ENCODE data around the gene SPX. TPM values are rescaled to one million over a fixed set of nuclear protein-coding genes. Genes with fewer than 3 reads are reported as not detected.

SPX gene
- total RNA-seq, 1 donor from 2014 or later = 9.4 TPM

DNA sequence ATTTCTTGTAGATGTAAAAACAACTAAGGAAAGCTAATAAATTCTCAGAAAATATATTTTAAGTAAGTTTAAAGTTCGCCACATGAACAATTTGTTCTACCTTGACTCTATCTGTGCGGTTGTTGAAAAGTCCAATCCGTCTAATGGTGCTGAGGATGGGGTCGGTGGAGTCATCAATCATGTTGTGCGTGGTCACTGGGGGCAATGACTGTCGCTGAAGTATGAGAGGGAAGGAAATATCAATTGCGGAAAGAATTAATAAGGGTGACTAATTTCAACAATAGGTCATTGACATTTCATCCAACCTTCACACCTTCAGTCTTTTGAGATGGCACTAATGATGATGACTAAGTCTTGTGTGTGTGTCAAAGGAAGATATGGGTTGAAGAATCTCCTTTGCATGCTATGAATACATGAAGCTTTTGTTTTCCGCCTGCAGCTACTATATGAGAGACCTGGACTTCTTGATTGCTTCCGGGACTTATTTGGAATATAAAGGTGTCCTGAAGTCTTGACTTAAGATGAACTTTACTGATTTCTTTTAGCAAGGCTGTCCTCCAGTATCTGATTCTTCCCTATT lies 32.1 kb downstream of the SPX start:
- TF ChIP-seq, protein P1, sequence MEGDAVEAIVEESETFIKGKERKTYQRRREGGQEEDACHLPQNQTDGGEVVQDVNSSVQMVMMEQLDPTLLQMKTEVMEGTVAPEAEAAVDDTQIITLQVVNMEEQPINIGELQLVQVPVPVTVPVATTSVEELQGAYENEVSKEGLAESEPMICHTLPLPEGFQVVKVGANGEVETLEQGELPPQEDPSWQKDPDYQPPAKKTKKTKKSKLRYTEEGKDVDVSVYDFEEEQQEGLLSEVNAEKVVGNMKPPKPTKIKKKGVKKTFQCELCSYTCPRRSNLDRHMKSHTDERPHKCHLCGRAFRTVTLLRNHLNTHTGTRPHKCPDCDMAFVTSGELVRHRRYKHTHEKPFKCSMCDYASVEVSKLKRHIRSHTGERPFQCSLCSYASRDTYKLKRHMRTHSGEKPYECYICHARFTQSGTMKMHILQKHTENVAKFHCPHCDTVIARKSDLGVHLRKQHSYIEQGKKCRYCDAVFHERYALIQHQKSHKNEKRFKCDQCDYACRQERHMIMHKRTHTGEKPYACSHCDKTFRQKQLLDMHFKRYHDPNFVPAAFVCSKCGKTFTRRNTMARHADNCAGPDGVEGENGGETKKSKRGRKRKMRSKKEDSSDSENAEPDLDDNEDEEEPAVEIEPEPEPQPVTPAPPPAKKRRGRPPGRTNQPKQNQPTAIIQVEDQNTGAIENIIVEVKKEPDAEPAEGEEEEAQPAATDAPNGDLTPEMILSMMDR (IDR thresholded peaks at IDR 0.05; ENCODE audit: insufficient read depth, low read length, poor library complexity, severe bottlenecking) = no peak
- H3K27me3 ChIP-seq (ENCODE audit: control insufficient read depth, insufficient read depth, low read length) = no peaks in the 10 kb centered on the region
- H3K36me3 ChIP-seq (ENCODE audit: control insufficient read depth, insufficient read depth, low read length) = no peaks in the 10 kb centered on the region

DNA sequence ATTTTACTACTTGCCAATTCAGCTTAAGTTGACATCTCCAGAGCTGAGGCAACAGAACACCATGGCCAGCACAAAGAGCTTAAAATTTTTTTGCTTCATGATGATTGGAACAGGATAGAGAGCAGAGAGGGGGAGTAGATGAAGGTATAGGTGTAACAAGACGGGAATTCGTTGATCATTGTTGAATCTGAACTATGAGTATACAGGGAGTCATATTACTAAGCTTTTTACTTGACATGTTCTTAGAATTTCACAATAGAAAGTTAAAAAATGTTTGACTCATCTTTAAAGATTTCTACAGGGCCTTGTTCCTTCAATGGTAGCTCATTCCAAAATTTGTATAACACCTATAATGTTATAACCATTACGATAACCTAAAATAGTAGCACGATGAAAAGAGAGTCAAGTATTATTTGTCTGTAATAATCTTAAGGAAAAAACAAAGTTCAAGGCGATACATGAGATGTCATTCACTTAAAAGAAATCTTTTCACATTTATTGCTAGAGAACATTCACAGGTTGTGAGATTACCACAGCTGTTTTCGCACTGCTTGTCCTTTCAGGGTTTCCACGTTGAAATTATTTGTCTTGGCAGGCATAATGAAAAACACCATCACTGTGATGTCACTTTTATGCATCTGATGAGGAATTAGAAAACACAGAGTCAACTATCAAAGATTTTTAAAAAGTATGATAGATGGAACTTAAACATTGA lies 33.9 kb downstream of the SPX start:
- Histone ChIP-seq H3K4me3 (ENCODE audit: low read depth, low read length) (no peak overlapping the region), H3K27me3 (ENCODE audit: control insufficient read depth, insufficient read depth, low read length) (no peaks in the 10 kb centered on the region), H3K36me3 (ENCODE audit: control insufficient read depth, insufficient read depth, low read length) (no peaks in the 10 kb centered on the region)
- DNase-seq (ENCODE audit: low read depth) = no peak
- TF ChIP-seq, protein P1 (IDR thresholded peaks at IDR 0.05; ENCODE audit: insufficient read depth, low read length, poor library complexity, severe bottlenecking) = no peak

More for the DNA sequence above, 32.1 kb downstream of the SPX start:
- DNase-seq (ENCODE audit: low read depth) = no peak
- H3K4me3 ChIP-seq (ENCODE audit: low read depth, low read length) = no peak overlapping the region

DNA sequence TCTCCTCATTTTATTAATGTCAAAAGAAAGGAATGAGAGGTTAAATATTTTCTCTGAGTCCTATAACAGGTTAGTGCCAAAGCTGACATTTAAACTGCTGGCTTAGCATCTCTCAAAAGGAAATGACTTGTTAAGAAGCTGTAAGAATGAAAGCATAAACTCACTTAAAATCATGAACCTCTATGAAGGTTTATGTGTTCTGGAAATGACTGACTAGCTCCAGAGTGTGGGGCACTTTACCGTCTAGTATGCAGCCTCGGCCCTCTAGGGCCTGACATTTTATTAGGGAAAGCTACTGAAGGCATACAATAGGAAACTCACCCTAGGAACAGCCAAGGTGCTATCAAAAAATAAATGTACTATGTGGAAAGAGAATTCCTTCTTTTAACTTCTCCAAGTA lies 35.1 kb downstream of the SPX start:
- Histone ChIP-seq H3K4me3 (ENCODE audit: low read depth, low read length) (no peak overlapping the region), H3K36me3 (ENCODE audit: control insufficient read depth, insufficient read depth, low read length) (no peaks in the 10 kb centered on the region), H3K27me3 (ENCODE audit: control insufficient read depth, insufficient read depth, low read length) (no peaks in the 10 kb centered on the region)
- DNase-seq (ENCODE audit: low read depth) = no peak
- TF ChIP-seq, protein P1 (IDR thresholded peaks at IDR 0.05; ENCODE audit: insufficient read depth, low read length, poor library complexity, severe bottlenecking) = no peak

DNA sequence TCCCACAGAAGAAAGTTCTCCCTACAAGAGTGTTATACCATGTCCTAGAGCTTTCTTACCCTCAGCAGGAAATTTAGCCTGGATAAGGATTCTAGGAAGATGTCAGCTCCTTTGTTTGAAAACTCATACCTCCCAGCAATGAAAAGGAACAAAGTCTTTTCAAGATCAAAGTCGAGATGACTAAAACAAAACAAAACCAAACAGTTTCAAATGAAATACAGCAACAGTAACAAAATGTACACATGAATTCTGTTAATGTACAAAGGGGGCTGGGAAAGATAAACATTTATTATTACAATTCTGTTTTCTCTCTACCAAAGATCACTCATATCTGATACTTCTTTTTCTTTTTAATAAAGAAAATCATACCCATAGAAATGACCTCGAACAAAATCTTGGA lies 36.8 kb downstream of the SPX start:
- TF ChIP-seq, protein P1 (IDR thresholded peaks at IDR 0.05; ENCODE audit: insufficient read depth, low read length, poor library complexity, severe bottlenecking) = no peak
- DNase-seq (ENCODE audit: low read depth) = no peak
- Histone ChIP-seq H3K36me3 (ENCODE audit: control insufficient read depth, insufficient read depth, low read length) (no peaks in the 10 kb centered on the region), H3K4me3 (ENCODE audit: low read depth, low read length) (no peak overlapping the region), H3K27me3 (ENCODE audit: control insufficient read depth, insufficient read depth, low read length) (no peaks in the 10 kb centered on the region)

DNA sequence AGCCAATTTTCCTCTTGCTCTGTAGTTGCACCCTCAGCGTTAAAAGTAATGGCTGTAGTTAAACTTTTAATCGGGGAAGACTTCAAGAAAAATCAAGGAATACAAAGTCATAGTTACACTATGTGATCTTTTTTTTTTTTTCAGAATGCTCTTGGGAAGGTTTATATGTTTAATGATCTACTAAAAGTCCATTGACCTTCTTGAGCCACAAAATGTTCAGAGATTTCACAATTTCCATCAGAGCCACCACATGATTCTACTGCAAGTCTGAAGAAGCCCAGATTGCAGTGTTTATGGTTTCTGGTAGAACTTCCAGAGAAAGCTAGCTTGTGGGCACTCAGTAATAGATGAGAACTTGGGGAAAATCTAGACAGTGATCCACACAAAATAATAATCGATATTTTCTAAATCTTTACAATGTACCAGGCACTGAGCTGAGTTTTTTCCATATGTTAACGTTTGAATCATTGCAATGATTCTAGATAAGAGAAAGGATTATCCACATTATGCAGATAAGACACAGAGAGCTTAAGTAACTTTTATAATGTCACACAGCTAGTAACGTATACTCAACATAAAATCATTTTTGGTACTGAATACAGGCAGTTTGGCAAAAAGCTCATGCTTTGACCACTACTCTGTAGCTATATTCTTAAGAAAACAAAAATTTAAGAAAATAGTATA lies 40.3 kb downstream of the SPX start:
- Histone ChIP-seq H3K27me3 (ENCODE audit: control insufficient read depth, insufficient read depth, low read length) (no peaks in the 10 kb centered on the region), H3K4me3 (ENCODE audit: low read depth, low read length) (no peak overlapping the region), H3K36me3 (ENCODE audit: control insufficient read depth, insufficient read depth, low read length) (no peaks in the 10 kb centered on the region)
- DNase-seq (ENCODE audit: low read depth) = peak; percentile 39
- TF ChIP-seq, protein P1 (IDR thresholded peaks at IDR 0.05; ENCODE audit: insufficient read depth, low read length, poor library complexity, severe bottlenecking) = no peak

Data from kidney epithelial cell (primary cell).